Stimulated activated CD4-positive, alpha-beta T cell treated with anti-CD3 and anti-CD28 coated beads, Interleukin-4, amount 100 ng/mL, for 4 hours (primary cell): ENCODE measurements around the gene UNC13C.
"Not testable (repeated sequence)": the region's sequence is repeated elsewhere in the genome, so short reads cannot be mapped to it uniquely, and the experiment has no call there.

ENCODE experiments used
- DNase-seq, 2 experiments: peaks; one replicate each; pipeline ENCODE4 v3.0.0-alpha.2; 2020

UNC13C gene

DNA sequence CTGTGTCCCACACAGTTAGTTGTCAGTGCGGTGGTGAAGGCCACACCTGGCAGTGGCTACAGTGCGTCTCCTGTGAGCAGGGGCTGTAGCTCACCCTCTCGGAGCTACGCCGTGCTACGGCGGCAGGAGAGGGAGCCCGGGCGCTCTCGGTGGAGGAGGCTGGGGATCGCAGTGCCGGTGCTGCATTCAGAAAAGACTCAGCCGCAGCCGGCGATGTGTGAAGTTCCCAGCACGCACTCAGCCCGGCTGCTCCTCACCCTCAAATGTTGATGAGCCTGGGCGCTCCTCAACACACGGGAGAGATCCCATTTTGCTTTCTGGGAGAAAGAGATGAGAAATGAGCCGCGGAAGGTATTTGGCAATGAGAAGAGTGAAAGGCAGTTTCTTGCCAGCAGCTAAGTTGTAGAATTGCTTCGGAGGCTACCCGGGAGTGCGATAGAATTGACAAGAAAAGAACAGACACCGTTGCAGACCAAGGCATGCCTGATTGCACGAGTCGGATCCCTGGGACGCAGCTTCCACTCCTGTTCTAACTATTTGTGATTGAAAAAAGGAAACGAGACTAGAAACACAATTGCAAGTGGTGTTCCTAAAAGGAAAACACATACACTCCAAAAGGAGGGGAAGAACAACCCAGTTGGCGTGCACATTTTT, at the start of gene UNC13C:
Gene UNC13C, plus strand, starts transcription at position 189 of the 654 bp plus-strand sequence. CDS start 34,463 bp downstream, outside the sequence.
- DNase-seq, result no peak

DNA sequence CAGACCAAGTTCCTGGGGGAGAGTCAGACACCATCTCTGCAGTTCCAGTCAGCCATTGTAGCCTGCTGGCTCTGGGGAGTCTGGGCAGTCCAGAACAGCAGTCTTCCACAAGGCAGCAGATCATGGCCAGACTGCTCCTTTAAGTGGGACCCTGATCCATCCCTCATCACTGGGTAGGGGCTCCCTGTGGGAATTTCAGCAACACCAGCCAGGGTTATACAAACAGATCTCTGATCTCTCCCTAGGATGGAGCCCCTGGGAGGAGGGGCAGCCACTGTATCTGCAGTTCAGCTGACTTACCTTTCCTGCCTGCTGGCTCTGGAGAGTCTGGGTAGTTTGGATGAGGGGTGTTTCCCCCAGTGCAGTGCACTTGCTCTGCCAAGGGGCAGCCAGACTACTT, 42.1 kb upstream of the UNC13C start:
- DNase-seq, result no peak

DNA sequence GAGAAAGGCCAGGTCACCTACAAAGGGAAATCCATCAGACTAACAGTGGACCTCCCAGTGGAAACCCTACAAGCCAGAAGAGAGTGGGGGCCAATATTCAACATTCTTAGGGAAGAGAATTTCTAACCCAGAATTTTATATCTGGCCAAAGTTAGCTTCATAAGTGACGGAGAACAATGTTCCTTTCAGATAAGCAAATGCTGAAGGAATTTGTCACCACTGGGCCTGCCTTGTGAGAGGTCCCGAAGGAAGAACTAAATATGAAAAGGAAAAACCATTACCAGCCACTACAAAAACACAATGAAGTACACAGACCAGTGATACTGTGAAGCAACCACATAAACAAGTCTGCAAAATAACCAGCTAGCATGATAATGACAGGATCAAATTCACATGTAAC, 40.6 kb upstream of the UNC13C start:
- DNase-seq, result not testable (repeated sequence)

DNA sequence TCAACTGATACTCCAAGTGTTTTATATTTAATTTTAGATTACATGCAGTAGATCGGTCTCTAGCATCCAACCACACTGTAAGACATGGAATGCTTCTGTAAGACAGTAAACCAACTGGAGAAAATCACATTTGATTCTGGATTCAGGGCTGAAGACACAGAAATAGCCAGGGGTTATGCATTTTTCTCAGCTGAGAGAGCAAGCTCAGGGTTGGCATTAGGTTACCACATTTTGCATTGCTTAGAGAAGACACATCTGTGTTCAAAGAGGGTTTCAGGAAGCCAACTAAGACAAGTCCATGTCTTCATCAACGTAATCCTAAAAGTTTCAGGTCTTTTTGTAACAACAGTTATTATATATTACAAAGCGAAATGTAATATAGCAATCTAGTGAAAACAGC, 27.7 kb upstream of the UNC13C start:
- no peak for DNase-seq

DNA sequence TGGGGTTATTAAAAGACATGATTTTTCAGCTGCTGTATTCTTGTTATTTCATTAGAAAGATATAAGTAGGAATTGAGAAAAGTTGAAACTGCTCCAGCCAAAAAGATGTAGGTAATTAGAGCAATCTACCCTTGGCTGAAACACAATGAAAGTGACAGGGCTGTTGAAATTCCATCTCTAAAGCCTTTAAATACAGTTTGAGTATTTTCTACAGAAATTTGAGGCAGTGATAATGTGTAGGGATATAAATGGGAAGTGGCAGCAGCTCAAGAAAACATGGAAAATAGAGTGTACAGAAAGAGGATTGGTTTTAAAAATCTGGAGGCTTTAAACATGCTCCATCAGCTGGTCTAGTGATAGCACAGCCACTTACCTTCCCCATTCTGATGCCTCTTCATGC, 22.8 kb upstream of the UNC13C start:
- no peak for DNase-seq

DNA sequence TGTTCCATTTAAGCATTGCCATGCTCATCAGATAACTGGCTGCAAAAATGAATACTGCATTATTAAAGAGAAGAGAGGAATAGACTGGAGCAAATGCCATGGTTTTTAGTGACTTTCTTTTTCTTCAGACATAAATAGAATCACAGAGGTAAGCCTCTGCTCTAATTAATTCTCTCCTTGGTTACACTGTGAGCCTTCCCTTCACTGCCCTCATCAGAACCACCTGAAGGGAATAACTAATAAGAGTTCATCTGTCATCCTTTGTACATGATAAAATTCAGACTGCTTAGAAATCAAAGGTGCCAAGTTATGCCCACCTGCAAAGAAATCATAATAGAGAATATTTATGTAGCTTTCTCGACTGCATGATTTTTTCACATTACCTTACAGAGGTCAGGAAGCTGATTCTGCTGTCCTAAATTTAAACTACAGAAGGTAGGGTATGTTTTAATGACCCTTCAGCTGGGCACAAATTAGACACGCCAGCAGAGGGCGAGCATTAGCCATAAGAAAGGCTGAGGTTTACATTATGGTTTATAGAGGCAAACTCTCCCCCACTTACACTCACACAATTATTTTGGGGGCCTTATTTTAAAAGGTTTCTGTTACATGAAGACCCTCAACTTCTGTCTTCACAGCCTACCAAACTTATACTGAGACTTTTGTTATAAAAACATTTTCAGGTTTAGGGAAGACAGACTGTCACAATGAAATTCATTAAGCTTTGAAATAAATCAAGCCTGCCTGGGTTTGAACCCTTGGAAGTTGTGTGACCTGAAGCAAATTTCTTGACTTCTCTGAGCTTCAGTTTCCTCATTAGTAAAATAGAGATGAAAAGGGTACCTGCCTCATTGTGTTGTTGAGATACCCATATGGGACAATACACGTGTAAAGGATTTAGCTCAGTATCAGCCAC, 15.3 kb upstream of the UNC13C start:
- DNase-seq, result no peak

DNA sequence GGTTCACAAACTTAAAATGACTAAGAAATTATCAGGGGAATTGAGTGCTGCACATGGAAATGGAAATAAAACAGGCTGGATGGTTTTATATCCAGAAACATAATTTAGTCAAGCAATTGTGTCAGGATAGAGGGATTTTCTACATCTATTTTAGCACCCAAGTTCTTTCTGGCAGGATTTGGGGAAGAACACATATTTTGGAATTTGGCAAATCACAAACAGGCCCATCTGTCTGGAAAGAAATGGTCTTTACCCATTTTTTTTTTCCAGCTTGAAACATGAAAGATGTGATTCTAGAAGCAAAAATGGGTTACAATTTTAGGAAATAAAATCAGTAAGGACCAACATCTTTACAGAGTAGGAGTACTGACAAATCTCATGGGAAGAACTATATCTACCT, 14.4 kb upstream of the UNC13C start:
- no peak for DNase-seq

DNA sequence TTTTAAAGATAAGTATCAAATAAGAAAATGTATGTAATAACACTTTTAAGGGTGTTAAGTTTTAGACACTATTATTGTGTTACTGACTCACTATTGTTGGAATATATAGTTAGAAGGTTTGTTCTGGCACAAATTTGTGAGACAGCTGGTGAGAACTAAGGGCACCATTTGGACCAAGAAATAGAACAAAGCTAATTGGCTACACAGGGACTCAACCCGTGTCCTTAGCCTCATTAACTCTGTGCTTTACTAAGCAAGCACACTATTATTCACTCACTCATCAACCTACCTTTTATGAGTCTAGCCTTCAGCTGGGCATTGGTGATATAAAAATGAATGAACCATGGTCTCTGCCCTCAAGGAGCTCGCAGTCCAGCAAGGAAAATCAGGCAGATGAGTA, 4.1 kb upstream of the UNC13C start:
- DNase-seq, result no peak

DNA sequence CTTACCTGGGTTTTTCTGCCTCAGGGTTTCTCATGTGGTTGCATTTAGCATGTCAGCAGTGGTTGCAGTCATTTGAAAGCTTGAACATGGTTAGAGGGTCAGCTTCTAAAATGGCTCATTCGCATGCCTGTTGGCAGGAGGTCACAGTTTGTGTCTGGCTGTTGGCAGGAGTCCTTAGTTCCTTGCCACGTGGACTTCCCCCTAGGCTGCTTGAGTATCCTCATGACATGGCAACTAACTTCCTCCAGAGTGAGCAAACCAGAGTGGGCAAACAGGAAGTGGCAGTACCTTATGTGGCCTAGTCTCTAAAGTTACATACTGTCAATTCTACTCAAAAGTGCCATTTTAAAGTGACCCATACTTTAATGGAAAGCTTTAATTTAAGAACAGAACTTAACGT, 3.4 kb upstream of the UNC13C start:
- DNase-seq, result no peak

DNA sequence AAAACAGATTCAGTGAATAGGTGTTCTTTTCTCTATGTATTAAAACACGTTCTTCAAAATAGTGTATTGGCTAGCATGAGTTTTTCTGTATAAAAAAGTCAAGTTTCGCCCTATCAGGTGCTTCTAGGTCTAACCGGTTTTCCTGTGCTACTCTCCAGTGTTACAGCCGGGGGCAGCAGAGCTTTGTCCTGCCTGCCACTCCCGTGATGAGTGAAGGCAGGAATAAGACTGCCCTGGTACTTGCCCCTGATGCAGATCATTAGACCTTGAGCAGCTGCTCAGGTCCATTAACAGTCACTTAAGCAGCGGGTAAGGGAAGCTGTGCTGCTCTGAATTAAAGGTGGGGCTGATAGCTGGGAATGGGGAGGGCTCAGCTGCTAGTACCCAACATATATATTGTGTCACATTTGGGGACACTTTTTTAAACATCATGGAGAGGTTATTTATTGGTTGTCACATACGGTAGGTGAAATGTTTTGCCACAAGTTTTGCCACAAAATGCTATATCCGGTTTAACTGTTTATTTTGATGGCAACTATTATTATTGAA, 1.3 kb upstream of the UNC13C start:
- DNase-seq, result no peak

DNA sequence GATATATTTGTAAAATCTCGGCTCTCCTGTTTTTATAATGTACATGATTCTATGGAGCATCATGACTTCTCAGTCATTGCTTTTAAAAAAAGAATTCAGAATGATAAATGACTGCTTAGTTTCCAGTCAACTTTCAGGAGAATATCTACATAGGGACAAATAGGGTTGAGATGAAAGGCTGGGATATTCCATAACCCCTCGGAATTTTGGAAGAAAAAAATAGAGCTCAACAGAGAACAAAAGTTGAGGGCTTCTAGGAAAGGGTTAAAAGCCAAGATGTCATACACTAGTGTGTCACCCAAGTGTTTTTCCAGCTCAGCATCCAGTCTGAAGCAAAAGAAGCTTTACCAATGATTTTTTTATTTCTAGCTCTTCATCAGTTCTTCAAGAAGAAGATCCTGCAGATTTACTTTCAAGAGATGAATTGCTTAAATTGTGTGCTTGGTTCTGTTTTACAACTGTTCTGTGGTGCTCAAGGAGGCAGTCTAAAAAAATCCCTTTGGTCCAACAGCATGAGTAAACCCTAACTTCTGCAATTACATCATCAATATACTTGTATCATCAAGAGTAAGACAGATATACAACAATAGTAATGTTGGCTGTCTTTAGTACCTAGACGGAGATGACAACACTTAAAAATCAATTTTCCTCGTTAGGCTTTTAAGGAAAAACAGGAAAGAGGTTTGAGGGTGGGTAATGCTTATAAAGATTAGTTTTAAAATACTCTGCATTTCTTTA, 979 bp downstream of the UNC13C start:
- DNase-seq, result no peak

DNA sequence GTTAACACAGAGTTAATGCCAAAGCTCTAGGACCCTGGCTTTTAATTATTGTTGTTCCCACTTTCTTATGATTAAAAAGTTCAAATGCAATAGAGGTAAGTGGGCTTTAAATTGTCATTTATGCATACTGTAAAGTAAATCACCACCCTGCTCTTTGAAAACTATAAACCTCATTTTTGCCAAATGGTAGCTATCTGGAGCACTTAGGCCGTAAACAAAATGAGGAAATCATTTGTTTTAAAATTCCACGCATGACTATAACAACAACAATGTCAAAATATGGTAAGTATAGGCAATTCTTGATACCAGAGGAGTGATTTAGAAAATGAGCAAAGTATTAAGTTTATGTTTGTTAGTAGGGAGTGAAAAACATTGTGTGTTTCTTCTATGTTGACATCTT, 1.8 kb downstream of the UNC13C start:
- DNase-seq, result no peak

DNA sequence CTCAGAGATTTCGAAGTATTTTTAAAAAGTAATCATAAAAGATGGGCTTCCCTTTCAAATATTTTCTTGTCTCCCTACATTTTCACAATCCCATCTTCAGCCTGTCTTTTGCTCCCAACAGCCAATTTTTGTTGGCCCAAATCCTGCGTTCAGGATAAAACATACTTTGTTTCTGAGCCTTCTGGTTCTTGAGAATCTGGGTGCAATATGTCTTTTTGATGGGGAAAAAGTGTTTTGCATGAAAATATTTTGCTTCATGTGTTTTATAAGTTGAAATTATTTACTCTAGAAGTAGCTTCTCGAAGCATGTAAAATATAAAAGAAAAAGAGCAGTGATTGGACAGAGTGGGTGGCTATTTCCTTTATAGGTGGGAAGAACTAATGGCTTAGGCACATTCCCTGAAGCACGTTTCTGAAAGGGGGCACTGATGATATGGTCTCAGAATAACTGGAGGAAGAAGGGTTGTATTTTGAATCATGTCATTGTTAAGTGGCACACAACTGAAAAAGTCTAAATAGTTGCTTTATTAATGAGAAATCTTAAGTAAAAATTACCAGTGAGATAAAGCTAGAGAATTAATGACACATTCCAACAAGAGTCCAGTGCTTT, 3.9 kb downstream of the UNC13C start:
- no peak for DNase-seq

DNA sequence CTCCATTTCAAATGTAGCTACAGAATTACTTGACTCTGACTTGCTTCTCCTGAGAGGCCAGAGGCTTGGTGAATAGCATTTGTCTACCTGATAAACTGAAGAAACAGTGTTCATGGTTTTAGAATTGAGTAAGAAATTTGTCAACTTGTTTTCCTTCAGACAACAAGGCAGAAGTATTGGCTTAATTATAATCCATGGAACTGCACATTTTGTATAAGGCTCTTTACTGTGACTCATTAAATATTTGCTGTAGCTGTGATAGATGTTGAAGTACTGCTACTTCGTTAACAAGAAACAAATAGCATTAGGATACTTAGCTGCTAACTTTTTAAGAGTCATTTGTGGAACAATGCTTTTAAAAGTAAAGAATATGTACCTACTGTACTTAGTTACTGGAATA, 4.6 kb downstream of the UNC13C start:
- DNase-seq, result no peak

DNA sequence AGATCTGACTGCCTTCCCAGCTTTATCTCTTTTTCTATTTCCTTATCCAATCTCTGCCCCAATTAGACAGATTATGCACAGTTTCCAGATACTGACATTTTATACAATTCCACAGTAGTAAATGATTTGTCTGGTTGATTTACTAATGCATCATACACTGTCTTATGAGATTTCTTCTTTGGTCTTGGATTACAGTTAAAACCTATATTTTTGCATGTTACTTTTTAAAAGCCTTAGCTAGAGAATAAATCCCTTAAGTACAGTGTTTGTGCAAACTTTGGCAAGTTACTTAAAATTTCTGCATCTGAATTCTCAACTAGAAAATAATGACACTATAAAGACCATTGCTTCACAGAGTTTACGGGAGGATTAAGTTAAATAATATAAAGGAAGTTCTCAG, 6.0 kb downstream of the UNC13C start:
- no peak for DNase-seq

DNA sequence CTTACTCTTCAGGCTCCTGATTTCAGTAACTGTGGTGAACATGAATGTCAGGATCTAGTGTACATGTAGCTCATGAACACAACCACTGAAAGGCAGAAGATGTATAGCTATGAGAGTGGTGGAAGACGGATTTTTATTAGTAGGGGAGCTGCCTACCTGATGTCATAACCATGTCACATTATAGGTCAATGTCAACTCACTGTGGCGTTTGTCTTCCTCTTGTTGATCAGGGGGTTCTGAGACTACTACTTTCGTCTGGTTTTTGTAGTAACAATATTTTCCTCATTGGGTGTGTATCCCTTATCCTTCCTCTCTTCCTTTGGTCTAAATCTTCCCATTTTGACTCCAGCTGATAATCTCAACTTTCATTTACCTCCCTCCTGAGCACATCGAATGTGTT, 7.3 kb downstream of the UNC13C start:
- no peak for DNase-seq

DNA sequence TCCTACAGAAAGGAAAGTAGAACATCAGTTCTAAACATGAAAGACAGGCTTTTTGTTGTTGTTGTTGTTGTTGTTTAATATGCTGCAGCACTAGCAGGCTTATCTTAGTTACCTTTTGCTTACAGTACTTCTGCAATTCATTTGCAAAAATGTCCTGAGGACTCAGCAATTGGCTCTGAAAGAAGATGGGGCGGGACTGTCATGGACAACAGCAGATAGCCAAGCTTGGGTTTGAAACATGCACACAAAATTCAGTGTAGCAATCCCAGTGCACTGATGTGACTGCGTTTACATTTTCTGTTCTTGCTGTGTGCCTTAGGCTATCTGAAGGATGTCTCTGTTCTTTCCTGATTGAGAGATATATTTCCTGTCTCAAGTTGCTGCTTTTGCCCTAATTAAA, 9.2 kb downstream of the UNC13C start:
- DNase-seq, result no peak

DNA sequence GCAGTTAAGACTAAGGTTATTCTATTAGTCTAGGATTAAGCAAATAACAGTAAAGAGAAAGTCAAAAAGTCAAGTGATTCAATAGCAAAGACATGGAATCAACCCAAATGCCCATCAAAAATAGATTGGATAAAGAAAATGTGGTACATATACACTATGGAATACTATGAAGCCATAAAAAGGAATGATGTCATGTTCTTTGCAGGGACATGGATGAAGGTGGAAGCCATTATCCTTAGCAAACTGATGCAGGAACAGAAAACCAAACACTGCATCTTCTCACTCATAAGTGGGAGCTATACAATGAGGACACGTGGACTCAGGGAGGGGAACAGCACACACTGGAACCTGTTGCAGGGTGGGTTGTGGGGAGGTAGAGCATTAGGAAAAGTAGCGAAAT, 29.0 kb downstream of the UNC13C start:
- no peak for DNase-seq

DNA sequence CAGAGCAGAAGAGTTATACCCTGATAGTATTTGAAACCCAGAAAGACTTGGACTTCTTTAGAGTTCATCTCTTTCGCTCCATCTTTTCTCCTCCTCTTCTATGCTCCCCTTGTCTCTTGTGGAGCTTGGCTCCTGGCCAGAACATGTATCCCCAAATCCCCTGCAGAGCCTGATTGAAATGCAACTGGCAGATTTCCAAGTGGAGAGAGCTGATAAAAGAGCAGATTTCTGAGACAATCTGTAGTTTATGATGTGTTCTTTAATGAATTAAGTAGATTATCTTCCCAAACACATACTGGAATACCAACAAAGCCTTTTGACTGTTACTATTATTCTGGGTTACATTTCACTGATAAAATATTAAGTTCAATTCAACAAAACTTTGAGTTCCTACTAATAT, 33.4 kb downstream of the UNC13C start:
- no peak for DNase-seq

DNA sequence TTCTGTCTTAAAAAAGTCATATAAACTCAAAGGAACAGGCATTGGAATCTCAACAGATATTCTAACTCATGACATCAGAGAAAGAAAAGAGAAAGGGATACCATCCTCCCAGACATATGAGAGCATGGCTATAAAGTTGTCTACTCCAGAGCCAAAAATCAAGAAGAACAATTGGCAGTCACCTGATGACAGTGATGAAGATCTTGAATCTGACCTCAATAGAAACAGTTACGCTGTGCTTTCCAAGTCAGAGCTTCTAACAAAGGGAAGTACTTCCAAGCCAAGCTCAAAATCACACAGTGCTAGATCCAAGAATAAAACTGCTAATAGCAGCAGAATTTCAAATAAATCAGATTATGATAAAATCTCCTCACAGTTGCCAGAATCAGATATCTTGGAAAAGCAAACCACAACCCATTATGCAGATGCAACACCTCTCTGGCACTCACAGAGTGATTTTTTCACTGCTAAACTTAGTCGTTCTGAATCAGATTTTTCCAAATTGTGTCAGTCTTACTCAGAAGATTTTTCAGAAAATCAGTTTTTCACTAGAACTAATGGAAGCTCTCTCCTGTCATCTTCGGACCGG, 35.9 kb downstream of the UNC13C start:
- DNase-seq, result no peak

DNA sequence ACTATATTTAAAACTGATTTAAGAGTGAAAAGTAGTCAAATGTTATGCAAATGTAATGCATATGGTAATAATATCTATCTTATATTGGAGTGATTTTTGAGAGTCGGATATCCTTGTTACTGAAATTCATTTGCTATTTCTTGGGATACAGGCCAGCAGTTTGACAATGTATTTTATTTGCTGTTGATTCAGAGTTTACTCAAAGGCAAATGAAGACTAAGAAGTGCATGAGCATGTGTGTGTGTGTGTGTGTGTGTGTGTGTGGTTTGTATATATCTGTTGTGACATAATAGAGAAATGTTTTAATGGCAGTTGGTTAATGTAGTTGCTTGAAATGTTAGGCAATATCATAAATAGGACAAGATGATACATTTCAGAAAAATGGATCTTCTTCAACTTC, 39.0 kb downstream of the UNC13C start:
- no peak for DNase-seq

DNA sequence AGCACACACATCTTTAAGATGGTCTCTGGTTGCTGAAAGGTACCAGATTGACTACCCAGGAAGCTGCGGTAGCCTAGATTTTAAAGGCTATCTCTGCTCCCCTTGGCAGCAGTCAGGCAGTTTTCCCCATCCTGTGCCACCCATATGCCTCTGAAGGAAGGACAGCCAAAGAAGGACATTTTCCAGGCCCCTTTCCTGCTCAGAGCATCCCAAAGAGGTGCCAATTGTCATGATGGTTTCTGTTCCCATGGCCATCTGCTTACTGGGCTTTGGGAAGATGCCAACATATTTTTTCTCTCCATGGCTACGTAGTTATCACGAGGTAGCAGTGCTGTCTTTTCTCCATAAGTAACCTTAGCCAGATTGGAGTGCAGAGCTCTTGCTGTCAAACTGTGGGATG, 39.7 kb downstream of the UNC13C start:
- DNase-seq, result no peak

DNA sequence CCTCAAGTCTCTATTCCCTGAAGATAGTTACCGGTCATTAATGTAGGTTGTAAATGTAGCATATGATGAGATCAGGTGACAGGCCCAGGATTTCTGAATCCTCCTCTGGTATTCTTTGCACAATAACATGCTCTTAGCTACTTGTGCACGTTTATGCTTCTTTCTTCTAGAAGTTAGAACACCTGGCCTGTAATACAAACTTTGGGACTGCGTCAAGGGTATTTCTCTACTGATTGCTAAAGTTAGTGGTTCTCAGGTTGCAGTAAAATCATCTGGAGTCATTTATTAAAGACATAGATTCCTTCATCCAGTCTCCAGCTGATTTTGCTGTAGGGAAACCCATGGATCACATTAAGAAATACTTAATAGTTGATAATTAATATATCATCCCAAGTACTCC, 48.0 kb downstream of the UNC13C start:
- no peak for DNase-seq
